WTC11 (cell line): Measurements from ENCODE around the gene GFY.

Experiments used
- TF ChIP-seq, protein P1 (sequence below): fragments of 200-600 bp; IDR thresholded peaks from 2 replicates; pipeline ENCODE4 v1.8.0; 2022; ENCODE audit warnings: antibody characterized with exemption
- TF ChIP-seq, protein P2 (sequence below): sonication (generic); formaldehyde crosslinking; IDR thresholded peaks from 2 replicates; pipeline ENCODE4 v1.8.0; 2022; ENCODE audit warnings: missing genetic modification reagents

DNA sequence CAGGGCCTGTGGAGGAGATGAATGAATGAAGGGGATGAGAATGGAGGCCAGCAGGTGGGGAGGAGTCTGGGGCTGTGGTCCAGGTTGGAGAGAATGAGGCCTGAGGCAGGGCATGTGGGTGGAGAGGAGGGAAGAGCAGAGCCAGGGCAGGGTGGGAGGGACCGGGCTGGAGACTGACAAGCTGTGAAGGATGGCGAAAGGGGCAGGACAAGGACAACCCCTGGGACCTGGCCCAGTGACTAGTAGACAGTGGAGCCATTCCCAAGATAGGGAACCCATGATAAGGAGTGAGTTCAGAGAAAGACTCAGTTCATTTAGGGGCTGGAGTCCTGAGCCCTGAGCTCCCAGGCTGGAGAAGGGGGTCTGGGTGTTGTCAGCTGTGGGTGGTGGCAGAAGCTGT lies 5.0 kb upstream of the GFY start:
- TF ChIP-seq, protein P1, sequence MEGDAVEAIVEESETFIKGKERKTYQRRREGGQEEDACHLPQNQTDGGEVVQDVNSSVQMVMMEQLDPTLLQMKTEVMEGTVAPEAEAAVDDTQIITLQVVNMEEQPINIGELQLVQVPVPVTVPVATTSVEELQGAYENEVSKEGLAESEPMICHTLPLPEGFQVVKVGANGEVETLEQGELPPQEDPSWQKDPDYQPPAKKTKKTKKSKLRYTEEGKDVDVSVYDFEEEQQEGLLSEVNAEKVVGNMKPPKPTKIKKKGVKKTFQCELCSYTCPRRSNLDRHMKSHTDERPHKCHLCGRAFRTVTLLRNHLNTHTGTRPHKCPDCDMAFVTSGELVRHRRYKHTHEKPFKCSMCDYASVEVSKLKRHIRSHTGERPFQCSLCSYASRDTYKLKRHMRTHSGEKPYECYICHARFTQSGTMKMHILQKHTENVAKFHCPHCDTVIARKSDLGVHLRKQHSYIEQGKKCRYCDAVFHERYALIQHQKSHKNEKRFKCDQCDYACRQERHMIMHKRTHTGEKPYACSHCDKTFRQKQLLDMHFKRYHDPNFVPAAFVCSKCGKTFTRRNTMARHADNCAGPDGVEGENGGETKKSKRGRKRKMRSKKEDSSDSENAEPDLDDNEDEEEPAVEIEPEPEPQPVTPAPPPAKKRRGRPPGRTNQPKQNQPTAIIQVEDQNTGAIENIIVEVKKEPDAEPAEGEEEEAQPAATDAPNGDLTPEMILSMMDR = no peak
- TF ChIP-seq, protein P2, sequence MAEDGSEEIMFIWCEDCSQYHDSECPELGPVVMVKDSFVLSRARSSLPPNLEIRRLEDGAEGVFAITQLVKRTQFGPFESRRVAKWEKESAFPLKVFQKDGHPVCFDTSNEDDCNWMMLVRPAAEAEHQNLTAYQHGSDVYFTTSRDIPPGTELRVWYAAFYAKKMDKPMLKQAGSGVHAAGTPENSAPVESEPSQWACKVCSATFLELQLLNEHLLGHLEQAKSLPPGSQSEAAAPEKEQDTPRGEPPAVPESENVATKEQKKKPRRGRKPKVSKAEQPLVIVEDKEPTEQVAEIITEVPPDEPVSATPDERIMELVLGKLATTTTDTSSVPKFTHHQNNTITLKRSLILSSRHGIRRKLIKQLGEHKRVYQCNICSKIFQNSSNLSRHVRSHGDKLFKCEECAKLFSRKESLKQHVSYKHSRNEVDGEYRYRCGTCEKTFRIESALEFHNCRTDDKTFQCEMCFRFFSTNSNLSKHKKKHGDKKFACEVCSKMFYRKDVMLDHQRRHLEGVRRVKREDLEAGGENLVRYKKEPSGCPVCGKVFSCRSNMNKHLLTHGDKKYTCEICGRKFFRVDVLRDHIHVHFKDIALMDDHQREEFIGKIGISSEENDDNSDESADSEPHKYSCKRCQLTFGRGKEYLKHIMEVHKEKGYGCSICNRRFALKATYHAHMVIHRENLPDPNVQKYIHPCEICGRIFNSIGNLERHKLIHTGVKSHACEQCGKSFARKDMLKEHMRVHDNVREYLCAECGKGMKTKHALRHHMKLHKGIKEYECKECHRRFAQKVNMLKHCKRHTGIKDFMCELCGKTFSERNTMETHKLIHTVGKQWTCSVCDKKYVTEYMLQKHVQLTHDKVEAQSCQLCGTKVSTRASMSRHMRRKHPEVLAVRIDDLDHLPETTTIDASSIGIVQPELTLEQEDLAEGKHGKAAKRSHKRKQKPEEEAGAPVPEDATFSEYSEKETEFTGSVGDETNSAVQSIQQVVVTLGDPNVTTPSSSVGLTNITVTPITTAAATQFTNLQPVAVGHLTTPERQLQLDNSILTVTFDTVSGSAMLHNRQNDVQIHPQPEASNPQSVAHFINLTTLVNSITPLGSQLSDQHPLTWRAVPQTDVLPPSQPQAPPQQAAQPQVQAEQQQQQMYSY = no peak
